Mammary microvascular endothelial cell (primary cell): ENCODE data around the gene ELFN2. TPM values are rescaled to one million over a fixed set of nuclear protein-coding genes. Genes with fewer than 3 reads are reported as not detected.

Source experiments
- total RNA-seq: library from RNA; depleted of rRNA; stranded (reverse); fragments of >200 nt; gene quantifications from 2 replicates; pipeline ENCODE4 v1.2.3, GENCODE V29; 2015

Gene ELFN2, protein sequence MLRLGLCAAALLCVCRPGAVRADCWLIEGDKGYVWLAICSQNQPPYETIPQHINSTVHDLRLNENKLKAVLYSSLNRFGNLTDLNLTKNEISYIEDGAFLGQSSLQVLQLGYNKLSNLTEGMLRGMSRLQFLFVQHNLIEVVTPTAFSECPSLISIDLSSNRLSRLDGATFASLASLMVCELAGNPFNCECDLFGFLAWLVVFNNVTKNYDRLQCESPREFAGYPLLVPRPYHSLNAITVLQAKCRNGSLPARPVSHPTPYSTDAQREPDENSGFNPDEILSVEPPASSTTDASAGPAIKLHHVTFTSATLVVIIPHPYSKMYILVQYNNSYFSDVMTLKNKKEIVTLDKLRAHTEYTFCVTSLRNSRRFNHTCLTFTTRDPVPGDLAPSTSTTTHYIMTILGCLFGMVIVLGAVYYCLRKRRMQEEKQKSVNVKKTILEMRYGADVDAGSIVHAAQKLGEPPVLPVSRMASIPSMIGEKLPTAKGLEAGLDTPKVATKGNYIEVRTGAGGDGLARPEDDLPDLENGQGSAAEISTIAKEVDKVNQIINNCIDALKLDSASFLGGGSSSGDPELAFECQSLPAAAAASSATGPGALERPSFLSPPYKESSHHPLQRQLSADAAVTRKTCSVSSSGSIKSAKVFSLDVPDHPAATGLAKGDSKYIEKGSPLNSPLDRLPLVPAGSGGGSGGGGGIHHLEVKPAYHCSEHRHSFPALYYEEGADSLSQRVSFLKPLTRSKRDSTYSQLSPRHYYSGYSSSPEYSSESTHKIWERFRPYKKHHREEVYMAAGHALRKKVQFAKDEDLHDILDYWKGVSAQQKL
- 0.30 and 0.40 TPM in 2 replicates for total RNA-seq

DNA sequence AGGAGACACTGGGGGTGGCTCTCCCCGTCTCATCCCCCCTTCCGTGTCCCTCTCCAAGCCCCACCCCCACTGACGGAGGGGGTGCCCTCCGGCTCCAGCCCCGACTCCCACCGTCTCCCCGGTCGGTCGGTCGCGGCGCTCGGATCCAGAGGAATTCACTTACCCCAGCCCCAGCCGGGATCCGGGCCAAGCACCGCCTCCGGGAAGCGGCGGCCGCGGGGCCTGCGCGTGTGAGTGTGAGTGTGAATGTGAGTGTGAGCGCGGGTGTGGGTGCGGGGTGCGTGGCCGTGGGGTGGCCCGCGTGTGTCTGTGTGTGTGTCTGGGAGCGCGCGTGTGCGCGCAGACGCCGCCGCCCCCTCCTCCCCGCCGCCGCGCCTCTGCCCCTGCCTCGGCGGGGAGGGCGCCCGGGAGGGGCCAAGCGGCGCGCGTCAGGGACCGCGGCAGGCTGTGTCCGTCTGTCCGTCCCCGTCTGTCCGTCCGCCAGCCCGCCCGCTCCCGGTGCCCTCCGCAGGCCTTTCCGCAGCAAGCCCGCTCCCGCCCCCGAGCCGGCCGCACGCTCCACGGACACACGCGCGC, at the start of gene ELFN2:
TSS of gene ELFN2 (minus strand) at position 345 of the 576 bp plus-strand sequence. CDS start 51,945 bp downstream, outside the sequence.

Other genes with a start within 250 kb of the ELFN2 start
- 10.0 and 10.9 TPM in 2 replicates for gene C1QTNF6, start 239.2 kb downstream of the ELFN2 start, total RNA-seq
- not detected in 2 replicates for gene SSTR3, start 215.0 kb downstream of the ELFN2 start, total RNA-seq
- 353 and 394 TPM in 2 replicates for gene RAC2, start 183.2 kb downstream of the ELFN2 start, total RNA-seq
- 0.34 and 0.40 TPM in 2 replicates for gene CYTH4, start 145.0 kb downstream of the ELFN2 start, total RNA-seq
- 147 and 154 TPM in 2 replicates for gene MFNG, start 58.9 kb upstream of the ELFN2 start, total RNA-seq
- gene CARD10, start 91.9 kb upstream of the ELFN2 start, total RNA-seq, result 35.2 and 36.6 TPM in 2 replicates
- 79.8 and 81.1 TPM in 2 replicates for gene CDC42EP1, start 133.0 kb upstream of the ELFN2 start, total RNA-seq
- gene LGALS2, start 152.6 kb upstream of the ELFN2 start, total RNA-seq, result not detected in 2 replicates
- gene GGA1, start 181.4 kb upstream of the ELFN2 start, total RNA-seq, result 34.7 and 37.1 TPM in 2 replicates
- gene SH3BP1, start 212.2 kb upstream of the ELFN2 start, total RNA-seq, result 0.59 and 0.93 TPM in 2 replicates
- 12.6 and 12.8 TPM in 2 replicates for gene PDXP, start 231.2 kb upstream of the ELFN2 start, total RNA-seq
- gene LGALS1, start 248.2 kb upstream of the ELFN2 start, total RNA-seq, result 9,481 and 10,312 TPM in 2 replicates